GM12878 (cell line): ENCODE data around the gene THAP11. TPM values are rescaled to one million over a fixed set of nuclear protein-coding genes. Genes with fewer than 3 reads are reported as not detected.

Experiments
- ATAC-seq: fragments of 200-7000 bp; cut with Tn5 transposase; 3 replicates; pipeline ENCODE4 v1.9.1; 2020; ENCODE audit warnings: mild to moderate bottlenecking, moderate library complexity
- BruUV-seq: library from RNA; stranded (reverse); fragments of 400-500 nt; replicated peaks from 2 replicates; lab custom pipeline; 2021; lab: Mats Ljungman, UMichigan
- CTCF ChIA-PET: fragments of 300-600 bp; sonication (Branson Sonifier 250); formaldehyde crosslinking; extraction: SDS; loops from one replicate; lab custom pipeline; 2021; ENCODE audit warnings: inconsistent platforms; lab: Yijun Ruan, JAX
- POLR2A ChIA-PET: fragments of 350-600 bp; formaldehyde crosslinking; extraction: SDS; loops from one replicate; lab custom pipeline; 2021; ENCODE audit warnings: inconsistent platforms; lab: Charles Lee
- RAD21 ChIA-PET: fragments of 300-600 bp; sonication (Branson Sonifier 250); formaldehyde crosslinking; loops from one replicate; lab custom pipeline; 2023; ENCODE audit warnings: antibody characterized with exemption; ENCODE audit not compliant: unreplicated experiment; lab: Charles Lee
- SMC1A ChIA-PET: fragments of 300-600 bp; sonication (Branson Sonifier 250); formaldehyde crosslinking; loops from one replicate; lab custom pipeline; 2023; ENCODE audit not compliant: unreplicated experiment, uncharacterized antibody; lab: Charles Lee
- DNase-seq: peaks from one replicate; pipeline ENCODE4 v3.0.0-alpha.2; 2011; ENCODE audit warnings: low read depth, low spot score
- FAIRE-seq: peaks from 3 replicates; lab custom pipeline; 2011; peaks lifted over from hg19 to GRCh38; lab: Jason Lieb, UNC
- H2AFZ ChIP-seq: 2 replicates; pipeline ENCODE4 v1.6.0; 2011; ENCODE audit warnings: low read depth, low read length, control low read depth; ENCODE audit not compliant: control insufficient read depth
- H3K27ac ChIP-seq: 2 replicates; pipeline ENCODE4 v1.5.1; 2011; ENCODE audit warnings: control low read depth; ENCODE audit not compliant: control insufficient read depth, insufficient read depth
- H3K27me3 ChIP-seq, 2 experiments: replicated peaks in 1 of 2; 2 replicates each; pipeline versions ENCODE4 v1.6.0 to v1.6.1; 2011; ENCODE audit warnings: low read length in 1 of 2; ENCODE audit not compliant: control insufficient read depth in 2 of 2, insufficient read depth in 2 of 2
- H3K36me3 ChIP-seq, 2 experiments: 2 replicates each; pipeline ENCODE4 v1.5.1; 2011; ENCODE audit warnings: low read length in 1 of 2; ENCODE audit not compliant: control insufficient read depth in 2 of 2, insufficient read depth in 2 of 2
- H3K4me1 ChIP-seq: 2 replicates; pipeline ENCODE4 v1.6.1; 2011; ENCODE audit warnings: mild to moderate bottlenecking, low read length, moderate library complexity, mixed read lengths; ENCODE audit not compliant: control insufficient read depth, insufficient read depth
- H3K4me2 ChIP-seq: 2 replicates; pipeline ENCODE4 v1.6.0; 2011; ENCODE audit warnings: control low read depth; ENCODE audit not compliant: control insufficient read depth, insufficient read depth
- H3K4me3 ChIP-seq: fragments of 200-600 bp; sonication (generic); 2 replicates; pipeline ENCODE4 v1.5.1; 2016
- H3K79me2 ChIP-seq: 2 replicates; pipeline ENCODE4 v1.6.0; 2011; ENCODE audit warnings: low read length; ENCODE audit not compliant: control insufficient read depth, insufficient read depth
- H3K9ac ChIP-seq: 2 replicates; pipeline ENCODE4 v1.8.0; 2011; ENCODE audit warnings: low read length, control low read depth, mixed read lengths; ENCODE audit not compliant: control insufficient read depth, insufficient read depth
- H3K9me3 ChIP-seq: replicated peaks from 3 replicates; pipeline ENCODE4 v1.5.1; 2011; ENCODE audit warnings: mild to moderate bottlenecking, low read length; ENCODE audit not compliant: control insufficient read depth, insufficient read depth
- H4K20me1 ChIP-seq: 2 replicates; pipeline ENCODE4 v1.6.0; 2011; ENCODE audit not compliant: control insufficient read depth, insufficient read depth
- CHD2 ChIP-seq: IDR thresholded peaks from 2 replicates; pipeline ENCODE4 v1.6.1; 2011; ENCODE audit warnings: low read depth, low read length, improper control_type of control experiment, borderline replicate concordance
- KDM1A ChIP-seq: fragments of 200-600 bp; sonication (generic); IDR thresholded peaks from 2 replicates; pipeline ENCODE4 v1.6.1; 2016; ENCODE audit warnings: borderline replicate concordance
- MXI1 ChIP-seq: fragments of 150-350 bp; IDR thresholded peaks from 2 replicates; pipeline ENCODE4 v1.6.1; 2011; ENCODE audit warnings: low read depth, mild to moderate bottlenecking, inconsistent platforms, low read length, improper control_type of control experiment
- MYB ChIP-seq: fragments of 150-350 bp; IDR thresholded peaks from 2 replicates; pipeline ENCODE4 v1.6.1; 2014; ENCODE audit warnings: mild to moderate bottlenecking, low read depth, low read length, borderline replicate concordance
- NFYA ChIP-seq: IDR thresholded peaks from 2 replicates; pipeline ENCODE4 v1.6.1; 2011; ENCODE audit warnings: low read depth, mild to moderate bottlenecking, low read length, improper control_type of control experiment, borderline replicate concordance
- POU2F2 ChIP-seq: IDR thresholded peaks from 3 replicates; pipeline ENCODE4 v1.6.1; 2011; ENCODE audit warnings: low read depth, mild to moderate bottlenecking, low read length, borderline replicate concordance
- STAT3 ChIP-seq: IDR thresholded peaks from 2 replicates; pipeline ENCODE4 v1.6.1; 2011; ENCODE audit warnings: low read depth, low read length, improper control_type of control experiment
- TCF12 ChIP-seq: IDR thresholded peaks from 2 replicates; pipeline ENCODE4 v1.6.1; 2011; ENCODE audit warnings: low read depth, mild to moderate bottlenecking, low read length
- ZBED1 ChIP-seq: IDR thresholded peaks from 2 replicates; pipeline ENCODE4 v1.6.1; 2016; ENCODE audit warnings: borderline replicate concordance
- WGBS: methylation state at CpG from one replicate; pipeline ENCODE4 v1.1.6; 2016; ENCODE audit warnings: low lambda C conversion rate; ENCODE audit not compliant: insufficient replicate concordance, insufficient coverage; ENCODE audit errors: missing lambda C conversion rate; 5-methylcytosine and 5-hydroxymethylcytosine counted together
- in situ Hi-C: fragments of 300-500 bp; cut with MboI; formaldehyde crosslinking; loops from 9 replicates; pipeline ENCODE4 v1.14.3; 2018; ENCODE audit warnings: mixed read lengths
- intact Hi-C: fragments of 100-400 bp; cut with micrococcal nuclease; formaldehyde crosslinking; loops from one replicate; pipeline ENCODE4 v1.14.2; 2022; ENCODE audit not compliant: unreplicated experiment
- polyA plus RNA-seq, 11 experiments: library from polyadenylated mRNA; depleted of rRNA in 4 of 11; unstranded in 6 of 11; stranded (reverse) in 5 of 11; fragments of >200 nt; fragmentation: Nextera tagmentation in 4 of 11; fragmentation: Illumina TruSeq in 1 of 11; extraction: Ambion mirVana in 4 of 11; extraction: Trizol in 1 of 11; gene quantifications; 1 replicate in 1 of 11; 2 replicates in 10 of 11; pipeline versions ENCODE4 v1.2.1 to v1.2.3, GENCODE V29; 2011 to 2016; ENCODE audit warnings: inconsistent platforms in 2 of 11, missing spikeins in 2 of 11, low read depth in 1 of 11
- total RNA-seq, 4 experiments: library from RNA; depleted of rRNA in 3 of 4; stranded (reverse); fragments of >200 nt in 3 of 4; fragmentation: Illumina TruSeq in 1 of 4; extraction: Trizol in 1 of 4; gene quantifications; 2 replicates each; pipeline versions ENCODE4 v1.2.1 to v1.2.3, GENCODE V29; 2013 to 2021
- TF ChIP-seq, protein P1 (sequence below): fragments of 450-650 bp; IDR thresholded peaks from 2 replicates; pipeline ENCODE4 v1.6.1; 2017; ENCODE audit warnings: mild to moderate bottlenecking, low read depth, inconsistent platforms; ENCODE audit not compliant: poor library complexity, severe bottlenecking

The THAP11 gene
- total and polyA plus RNA-seq, 10 of the 15 experiments (the other 5 are each of a cell fraction or from before 2014, with no cell fraction given), result 2.5 to 36.7 (median 21.4) TPM

DNA sequence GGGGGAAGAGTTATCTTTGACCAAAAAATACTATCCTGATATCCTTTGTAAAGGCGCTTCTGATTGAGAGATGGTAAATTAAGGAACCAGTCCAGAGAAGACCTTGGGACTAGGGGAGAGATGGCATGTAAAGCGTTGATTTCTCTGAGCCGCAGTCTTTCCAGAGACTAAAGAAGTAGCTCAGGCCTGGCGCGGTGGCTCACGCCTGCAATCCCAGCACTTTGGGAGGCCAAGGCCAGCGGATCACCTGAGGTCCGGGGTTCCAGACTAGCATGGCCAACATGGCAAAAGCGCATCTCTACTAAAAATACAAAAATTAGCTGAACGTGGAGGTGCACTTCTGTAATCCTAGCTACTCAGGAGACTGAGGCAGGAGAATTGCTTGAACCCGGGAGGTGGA lies 6.0 kb downstream of the THAP11 start:
- no peak for TF ChIP-seq POU2F2
- no peak for TF ChIP-seq CHD2
- TF ChIP-seq, protein P1, sequence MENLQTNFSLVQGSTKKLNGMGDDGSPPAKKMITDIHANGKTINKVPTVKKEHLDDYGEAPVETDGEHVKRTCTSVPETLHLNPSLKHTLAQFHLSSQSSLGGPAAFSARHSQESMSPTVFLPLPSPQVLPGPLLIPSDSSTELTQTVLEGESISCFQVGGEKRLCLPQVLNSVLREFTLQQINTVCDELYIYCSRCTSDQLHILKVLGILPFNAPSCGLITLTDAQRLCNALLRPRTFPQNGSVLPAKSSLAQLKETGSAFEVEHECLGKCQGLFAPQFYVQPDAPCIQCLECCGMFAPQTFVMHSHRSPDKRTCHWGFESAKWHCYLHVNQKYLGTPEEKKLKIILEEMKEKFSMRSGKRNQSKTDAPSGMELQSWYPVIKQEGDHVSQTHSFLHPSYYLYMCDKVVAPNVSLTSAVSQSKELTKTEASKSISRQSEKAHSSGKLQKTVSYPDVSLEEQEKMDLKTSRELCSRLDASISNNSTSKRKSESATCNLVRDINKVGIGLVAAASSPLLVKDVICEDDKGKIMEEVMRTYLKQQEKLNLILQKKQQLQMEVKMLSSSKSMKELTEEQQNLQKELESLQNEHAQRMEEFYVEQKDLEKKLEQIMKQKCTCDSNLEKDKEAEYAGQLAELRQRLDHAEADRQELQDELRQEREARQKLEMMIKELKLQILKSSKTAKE, result no peak
- TF ChIP-seq NFYA, result no peak
- no peak for TF ChIP-seq TCF12
- no peak for TF ChIP-seq MXI1
- TF ChIP-seq KDM1A, result no peak
- no peak for TF ChIP-seq STAT3
- TF ChIP-seq MYB, result no peak
- TF ChIP-seq ZBED1, result no peak
- Histone ChIP-seq H3K4me2 (peak overlapping the region; percentile 90), H3K36me3 (peaks cover 0 to 7% of the 10 kb centered on the region in 2 experiments; a peak in 2 of 4 replicates), H3K9ac (peak overlapping the region; percentile 77), H3K9me3 (no peaks in the 10 kb centered on the region), H3K79me2 (peaks cover 66% of the 10 kb centered on the region), H3K4me3 (peak overlapping the region; percentile 84), H4K20me1 (no peaks in the 10 kb centered on the region), H3K27ac (peak overlapping the region; percentile 81; the same call in 1 of the 2 replicates), H3K27me3 (no peaks in the 10 kb centered on the region), H2AFZ (no peak overlapping the region), H3K4me1 (peaks cover 26% of the 10 kb centered on the region)
- CTCF ChIA-PET, result interaction anchor here (0.6 to 1.3 kb wide), 3 partner anchors 9 to 36 kb away, joined by 3 to 5 read pairs (median 4); no protein-coding TSS in a partner anchor
- intact Hi-C loops (no loop called here), in situ Hi-C loops (no loop called here)
- no peak for DNase-seq
- SMC1A ChIA-PET, result interaction anchor here (1.1 to 1.2 kb wide), 2 partner anchors 15 to 23 kb away, joined by 3 read pairs; no protein-coding TSS in a partner anchor
- no peak for ATAC-seq
- RAD21 ChIA-PET, result interaction anchor here (1.4 to 1.5 kb wide), 2 partner anchors 35 to 42 kb away, joined by 3 to 5 read pairs; partner anchors contain the start of genes RANBP10 and TSNAXIP1
- 97% methylated on average over 11 of the region's 11 CpGs for WGBS
- POLR2A ChIA-PET, result interaction anchor here (1.0 to 1.2 kb wide), 2 partner anchors 14 to 33 kb away, joined by 3 read pairs; no protein-coding TSS in a partner anchor
- no peak for FAIRE-seq
- BruUV-seq, result no TSS peak
